OCI-LY7 (cell line): ENCODE results near the gene RPRD2. TPM values are rescaled to one million over a fixed set of nuclear protein-coding genes. Genes with fewer than 3 reads are reported as not detected.

Source experiments
- BruUV-seq: library from RNA; stranded (reverse); fragments of 400-500 nt; replicated peaks from 2 replicates; lab custom pipeline; 2021; lab: Mats Ljungman, UMichigan
- CTCF ChIA-PET: fragments of 300-600 bp; sonication (Branson Sonifier 250); formaldehyde crosslinking; loops from one replicate; lab custom pipeline; 2022; ENCODE audit warnings: antibody characterized with exemption; ENCODE audit not compliant: unreplicated experiment; lab: Charles Lee
- POLR2A ChIA-PET: fragments of 300-600 bp; sonication (Branson Sonifier 250); formaldehyde crosslinking; loops from one replicate; lab custom pipeline; 2022; ENCODE audit warnings: antibody characterized with exemption; lab: Charles Lee
- DNase-seq: peaks from one replicate; pipeline ENCODE4 v3.0.0-alpha.2; 2015; ENCODE audit warnings: low spot score
- H2AFZ ChIP-seq: fragments of 200-600 bp; sonication (generic), shearing (Covaris generic); 2 replicates; pipeline ENCODE4 v1.6.1; 2014; ENCODE audit warnings: mild to moderate bottlenecking, antibody characterized with exemption, low read length, moderate library complexity
- H3K27ac ChIP-seq: fragments of 200-600 bp; sonication (generic); 2 replicates; pipeline ENCODE4 v1.5.1; 2014; ENCODE audit warnings: mixed run types, low read depth, mild to moderate bottlenecking, moderate library complexity, low read length, inconsistent platforms; ENCODE audit not compliant: poor library complexity, severe bottlenecking
- H3K36me3 ChIP-seq: fragments of 200-600 bp; sonication (generic); 2 replicates; pipeline ENCODE4 v1.6.1; 2014; ENCODE audit warnings: mild to moderate bottlenecking, antibody characterized with exemption, low read length, moderate library complexity, mixed read lengths; ENCODE audit not compliant: insufficient read depth
- H3K4me1 ChIP-seq: fragments of 200-600 bp; sonication (generic); 2 replicates; pipeline ENCODE4 v1.5.1; 2014; ENCODE audit warnings: mild to moderate bottlenecking, low read length; ENCODE audit not compliant: insufficient read depth, poor library complexity, severe bottlenecking
- H3K4me2 ChIP-seq: fragments of 200-600 bp; sonication (generic); 2 replicates; pipeline ENCODE4 v1.6.1; 2014; ENCODE audit warnings: mild to moderate bottlenecking, low read length
- H3K4me3 ChIP-seq: fragments of 200-600 bp; sonication (generic); 2 replicates; pipeline ENCODE4 v1.5.1; 2014; ENCODE audit warnings: mild to moderate bottlenecking, low read depth, low read length; ENCODE audit not compliant: poor library complexity, severe bottlenecking
- H3K79me2 ChIP-seq: fragments of 200-600 bp; sonication (generic); 2 replicates; pipeline ENCODE4 v1.6.1; 2016; ENCODE audit warnings: low read depth, mild to moderate bottlenecking, low read length, moderate library complexity, mixed read lengths; ENCODE audit not compliant: insufficient read depth
- H3K9me2 ChIP-seq: fragments of 200-600 bp; sonication (generic); 2 replicates; pipeline ENCODE4 v1.6.1; 2016; ENCODE audit warnings: mild to moderate bottlenecking, low read length, mixed read lengths; ENCODE audit not compliant: insufficient read depth
- H3K9me3 ChIP-seq: fragments of 200-600 bp; sonication (generic); 2 replicates; pipeline ENCODE4 v1.6.1; 2014; ENCODE audit warnings: mild to moderate bottlenecking, mixed run types, low read length, mixed read lengths
- H4K20me1 ChIP-seq: fragments of 200-600 bp; sonication (generic); 2 replicates; pipeline ENCODE4 v1.6.1; 2014; ENCODE audit warnings: mild to moderate bottlenecking, antibody characterized with exemption, low read length, moderate library complexity, mixed read lengths; ENCODE audit not compliant: insufficient read depth
- CTCF ChIP-seq: fragments of 200-600 bp; sonication (generic); conservative IDR thresholded peaks from 2 replicates; pipeline ENCODE4 v1.5.1; 2014; ENCODE audit warnings: mild to moderate bottlenecking, antibody characterized with exemption, low read length, moderate library complexity, mixed read lengths
- EZH2phosphoT487 ChIP-seq: fragments of 200-600 bp; sonication (generic); IDR thresholded peaks from 2 replicates; pipeline ENCODE4 v1.6.1; 2018; ENCODE audit warnings: low read depth, borderline replicate concordance, mild to moderate bottlenecking, mixed run types, antibody characterized with exemption, low read length, moderate library complexity, mixed read lengths
- intact Hi-C: fragments of 100-400 bp; cut with micrococcal nuclease; formaldehyde crosslinking; loops from one replicate; pipeline ENCODE4 v1.10.0; 2022; ENCODE audit not compliant: unreplicated experiment
- total RNA-seq, 2 experiments: library from RNA; depleted of rRNA in 1 of 2; stranded (reverse); fragments of >200 nt in 1 of 2; shearing (Covaris generic) in 1 of 2; gene quantifications; 2 replicates each; pipeline ENCODE4 v1.2.3, GENCODE V29; 2014 to 2022

Gene RPRD2
- total RNA-seq, 2 experiments from 2014 or later, result 17.0 to 39.7 TPM

- POLR2A ChIA-PET, result no interaction called here
- peaks cover 9% of the 10 kb centered on the region for H3K36me3 ChIP-seq
- no TSS peak for BruUV-seq
- H3K4me3 ChIP-seq, result no peak overlapping the region
- TF ChIP-seq EZH2phosphoT487 (no peak), CTCF (no peak)
- H2AFZ ChIP-seq, result no peak overlapping the region
- no peak for DNase-seq
- CTCF ChIA-PET, result no interaction called here
- H3K4me1 ChIP-seq, result no peaks in the 10 kb centered on the region
- intact Hi-C loops, result no loop called here
- H4K20me1 ChIP-seq, result no peaks in the 10 kb centered on the region
- no peak overlapping the region for H3K27ac ChIP-seq
- H3K9me3 ChIP-seq, result no peaks in the 10 kb centered on the region
- no peaks in the 10 kb centered on the region for H3K79me2 ChIP-seq
- no peaks in the 10 kb centered on the region for H3K9me2 ChIP-seq
- H3K4me2 ChIP-seq, result no peak overlapping the region
Observed at GRCh38 chr1:150477320-150477719, 113.4 kb downstream of the RPRD2 start.

GRCh38 chr1:150477733-150478132 lies 113.8 kb downstream of the RPRD2 start:
- Histone ChIP-seq H3K27ac (no peak overlapping the region), H3K36me3 (peaks cover 5% of the 10 kb centered on the region), H3K4me1 (no peaks in the 10 kb centered on the region), H3K79me2 (no peaks in the 10 kb centered on the region), H3K9me2 (no peaks in the 10 kb centered on the region), H4K20me1 (no peaks in the 10 kb centered on the region), H2AFZ (no peak overlapping the region), H3K4me3 (no peak overlapping the region), H3K9me3 (no peaks in the 10 kb centered on the region), H3K4me2 (no peak overlapping the region)
- TF ChIP-seq CTCF (no peak), EZH2phosphoT487 (no peak)
- no peak for DNase-seq
- ChIA-PET POLR2A (no interaction called here), CTCF (no interaction called here)
- no TSS peak for BruUV-seq
- intact Hi-C loops, result no loop called here

GRCh38 chr1:150479370-150479769 lies 115.4 kb downstream of the RPRD2 start:
- Histone ChIP-seq H3K4me2 (no peak overlapping the region), H3K36me3 (no peaks in the 10 kb centered on the region), H3K9me2 (no peaks in the 10 kb centered on the region), H3K27ac (no peak overlapping the region), H4K20me1 (no peaks in the 10 kb centered on the region), H3K9me3 (no peaks in the 10 kb centered on the region), H3K4me1 (no peaks in the 10 kb centered on the region), H3K4me3 (no peak overlapping the region), H2AFZ (no peak overlapping the region), H3K79me2 (no peaks in the 10 kb centered on the region)
- intact Hi-C loops, result no loop called here
- ChIA-PET CTCF (no interaction called here), POLR2A (interaction anchor here (0.5 kb wide), 1 partner anchor 107 kb away, joined by 4 read pairs; no protein-coding TSS in a partner anchor)
- BruUV-seq, result no TSS peak
- DNase-seq, result no peak
- TF ChIP-seq EZH2phosphoT487 (no peak), CTCF (no peak)
